Keratinocyte (primary cell): ENCODE results near the gene AOAH. TPM values are rescaled to one million over a fixed set of nuclear protein-coding genes. Genes with fewer than 3 reads are reported as not detected.

Experiments
- DNase-seq: peaks from one replicate; pipeline ENCODE4 v3.0.0-alpha.2; 2011; ENCODE audit warnings: low read depth, missing footprints, low spot score
- FAIRE-seq: peaks from 2 replicates; lab custom pipeline; 2011; peaks lifted over from hg19 to GRCh38; lab: Jason Lieb, UNC
- H2AFZ ChIP-seq: 2 replicates; pipeline ENCODE4 v1.6.0; 2012; ENCODE audit warnings: low read length, control low read depth, inconsistent platforms; ENCODE audit not compliant: control insufficient read depth
- H3K27ac ChIP-seq: 2 replicates; pipeline ENCODE4 v1.5.1; 2011; ENCODE audit warnings: low read length; ENCODE audit not compliant: control insufficient read depth, insufficient read depth
- H3K27me3 ChIP-seq: 3 replicates; pipeline ENCODE4 v1.6.0; 2011; ENCODE audit warnings: low read length; ENCODE audit not compliant: control insufficient read depth, insufficient read depth; ENCODE audit errors: extremely low read depth
- H3K36me3 ChIP-seq, 2 experiments: 2 replicates in 1 of 2; 3 replicates in 1 of 2; pipeline ENCODE4 v1.5.1; 2011; ENCODE audit warnings: low read length in 2 of 2, mild to moderate bottlenecking in 1 of 2; ENCODE audit not compliant: control insufficient read depth in 2 of 2, insufficient read depth in 2 of 2; ENCODE audit errors: extremely low read depth in 1 of 2
- H3K4me1 ChIP-seq: 3 replicates; pipeline ENCODE4 v1.5.1; 2011; ENCODE audit warnings: low read length; ENCODE audit not compliant: control insufficient read depth, insufficient read depth; ENCODE audit errors: extremely low read depth
- H3K4me2 ChIP-seq: 3 replicates; pipeline ENCODE4 v1.6.0; 2011; ENCODE audit warnings: low read depth, low read length; ENCODE audit not compliant: control insufficient read depth, insufficient read depth; ENCODE audit errors: extremely low read depth
- H3K4me3 ChIP-seq, 3 experiments: fragments of 200-600 bp in 1 of 3; sonication (generic) in 1 of 3; 2 replicates in 2 of 3; 3 replicates in 1 of 3; pipeline ENCODE4 v1.5.1; 2011 to 2016; ENCODE audit warnings: low read length in 3 of 3, mild to moderate bottlenecking in 3 of 3, control low read depth in 2 of 3, inconsistent platforms in 1 of 3, low read depth in 1 of 3, mixed read lengths in 1 of 3, mixed run types in 1 of 3, moderate library complexity in 1 of 3; ENCODE audit not compliant: control insufficient read depth in 2 of 3, insufficient read depth in 2 of 3; ENCODE audit errors: extremely low read depth in 1 of 3
- H3K79me2 ChIP-seq: 2 replicates; pipeline ENCODE4 v1.6.0; 2012; ENCODE audit warnings: low read length; ENCODE audit not compliant: control insufficient read depth, insufficient read depth
- H3K9ac ChIP-seq: 3 replicates; pipeline ENCODE4 v1.6.0; 2011; ENCODE audit warnings: low read length; ENCODE audit not compliant: control insufficient read depth, insufficient read depth; ENCODE audit errors: extremely low read depth
- H3K9me1 ChIP-seq: 3 replicates; pipeline ENCODE4 v1.6.0; 2011; ENCODE audit warnings: low read length; ENCODE audit not compliant: control insufficient read depth, insufficient read depth; ENCODE audit errors: extremely low read depth
- H3K9me3 ChIP-seq: 2 replicates; pipeline ENCODE4 v1.5.1; 2012; ENCODE audit warnings: low read depth, low read length; ENCODE audit not compliant: control insufficient read depth
- H4K20me1 ChIP-seq: 3 replicates; pipeline ENCODE4 v1.6.0; 2011; ENCODE audit warnings: low read length; ENCODE audit not compliant: control insufficient read depth, insufficient read depth; ENCODE audit errors: extremely low read depth
- CTCF ChIP-seq, 3 experiments: IDR thresholded peaks in 1 of 3; conservative IDR thresholded peaks in 1 of 3; optimal IDR thresholded peaks in 1 of 3; 2 replicates in 2 of 3; 3 replicates in 1 of 3; pipeline versions ENCODE3 to v1.5.1; 2011; ENCODE audit warnings: low read length in 3 of 3, mild to moderate bottlenecking in 3 of 3, moderate library complexity in 2 of 3, control low read depth in 1 of 3, inconsistent platforms in 1 of 3; ENCODE audit not compliant: insufficient read depth in 2 of 3; ENCODE audit errors: extremely low read depth in 1 of 3
- EZH2 ChIP-seq: IDR thresholded peaks from one replicate; pipeline ENCODE4 v1.6.1; 2012; ENCODE audit warnings: inconsistent platforms, mild to moderate bottlenecking, low read length, moderate library complexity
- dilution Hi-C: fragments of 300-500 bp; cut with MboI; formaldehyde crosslinking; loops from one replicate; pipeline ENCODE4 v1.7.0; 2020; ENCODE audit warnings: low sequenced_read_pairs; ENCODE audit not compliant: extremely low pct_ligation_motif_present
- polyA minus RNA-seq, 3 experiments: library from RNA; depleted of rRNA, polyadenylated mRNA; stranded (reverse); fragments of >200 nt; gene quantifications; 1 replicate in 1 of 3; 2 replicates in 1 of 3; 3 replicates in 1 of 3; pipeline ENCODE4 v1.2.3, GENCODE V29; 2011
- polyA plus RNA-seq, 5 experiments: library from polyadenylated mRNA; depleted of rRNA in 3 of 5; stranded (reverse) in 3 of 5; stranded (forward) in 1 of 5; unstranded in 1 of 5; fragments of >200 nt; gene quantifications; 1 replicate in 1 of 5; 2 replicates in 3 of 5; 3 replicates in 1 of 5; pipeline versions ENCODE4 v1.2.1 to v1.2.3, GENCODE V29; 2011 to 2012; ENCODE audit warnings: missing spikeins in 2 of 5, low read depth in 1 of 5, low replicate concordance in 1 of 5

The AOAH gene
- polyA plus RNA-seq (0.43 to 0.54 TPM (median 0.45 TPM) in 3 replicates), polyA minus RNA-seq (0.61 to 1.0 TPM in 2 of 3 replicates, not detected in the other)
- polyA plus RNA-seq (2011; ENCODE audit: low read depth): not detected
- polyA plus RNA-seq (2011; cell fraction: cytosol; rRNA removed): 0.43 and 0.92 TPM in 2 replicates
- 0.92 and 2.0 TPM in 2 replicates for polyA plus RNA-seq (2011; cell fraction: nucleus; rRNA removed)
- polyA plus RNA-seq (2012; ENCODE audit: low replicate concordance): 0.25 TPM in 1 of 2 replicates, not detected in the other
- polyA minus RNA-seq (2011; cell fraction: cytosol; rRNA and poly(A)+ RNA removed): not detected
- 0.42 and 0.62 TPM in 2 replicates for polyA minus RNA-seq (2011; cell fraction: nucleus; rRNA and poly(A)+ RNA removed)

DNA sequence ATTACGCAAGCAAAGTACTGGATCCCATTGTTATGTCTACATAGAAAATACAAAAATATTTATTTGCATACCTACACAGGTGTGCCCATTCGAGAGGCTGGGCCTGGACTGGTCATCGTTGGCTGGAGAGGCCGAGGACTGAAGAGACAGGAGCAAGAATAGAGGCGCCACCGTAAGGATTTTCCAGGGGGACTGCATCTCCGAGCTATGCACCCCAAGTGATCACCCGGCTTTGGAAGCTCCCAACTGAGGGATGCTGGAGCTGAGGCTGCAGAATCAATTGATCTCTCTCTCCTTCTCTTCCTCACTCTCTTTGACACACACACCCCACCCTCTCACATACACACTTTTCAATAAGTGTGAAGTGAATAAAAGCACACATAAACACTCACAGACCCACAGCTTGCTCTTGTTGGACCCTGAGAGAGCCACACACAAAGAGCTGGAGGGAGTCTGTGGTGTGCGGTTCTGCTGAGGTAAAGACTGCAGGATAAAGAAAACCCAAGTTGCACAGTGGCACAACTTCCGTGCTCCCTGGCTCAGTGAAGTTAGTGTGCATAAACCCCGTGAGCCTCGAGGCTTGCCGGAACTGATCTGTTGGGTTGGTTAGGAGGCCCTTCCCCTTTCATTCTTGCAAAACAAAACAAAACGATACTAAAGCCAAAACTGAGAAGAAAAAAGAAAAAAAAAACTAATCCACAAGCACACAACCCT lies at the start of gene AOAH:
AOAH (minus strand) TSS at position 544 of the 714 bp plus-strand sequence; CDS start at position 198, 346 bp downstream.
- H3K9ac ChIP-seq: no peak within 1 kb of the TSS
- no peaks in the 10 kb centered on the region for H3K9me1 ChIP-seq
- H2AFZ ChIP-seq: peak within 1 kb of the TSS; percentile 86
- TF ChIP-seq EZH2 (no peak), CTCF (optimal IDR thresholded peaks at IDR 0.05 in 1 of 3, IDR thresholded peaks at IDR 0.05 in 1 of 3, conservative IDR thresholded peaks at IDR 0.05 in 1 of 3; ENCODE audit: extremely low read depth in 1 of 3, insufficient read depth in 2 of 3, low read length in 3 of 3) (no peak)
- no peaks in the 10 kb centered on the region for H3K27me3 ChIP-seq
- dilution Hi-C loops: no loop called here
- H4K20me1 ChIP-seq: no peaks in the 10 kb centered on the region
- DNase-seq: no peak
- no peaks in the 10 kb centered on the region for H3K79me2 ChIP-seq
- H3K9me3 ChIP-seq: no peaks in the 10 kb centered on the region
- H3K27ac ChIP-seq: no peak within 1 kb of the TSS
- no peak for FAIRE-seq
- no peak within 1 kb of the TSS for H3K4me3 ChIP-seq
- no peak within 1 kb of the TSS for H3K4me2 ChIP-seq
- H3K36me3 ChIP-seq: no peaks in the 10 kb centered on the region
- H3K4me1 ChIP-seq: no peaks in the 10 kb centered on the region

GRCh38 chr7:36766451-36766850 lies 42.2 kb upstream of the AOAH start:
- Histone ChIP-seq H3K9me1 (no peaks in the 10 kb centered on the region), H3K4me3 (no peak overlapping the region), H3K27ac (no peak overlapping the region), H3K4me2 (no peak overlapping the region), H2AFZ (no peak overlapping the region), H3K9me3 (no peaks in the 10 kb centered on the region), H3K9ac (no peak overlapping the region), H3K27me3 (no peaks in the 10 kb centered on the region), H3K4me1 (no peaks in the 10 kb centered on the region), H3K79me2 (no peaks in the 10 kb centered on the region), H3K36me3 (no peaks in the 10 kb centered on the region), H4K20me1 (no peaks in the 10 kb centered on the region)
- no peak for DNase-seq
- dilution Hi-C loops: no loop called here
- no peak for TF ChIP-seq CTCF (optimal IDR thresholded peaks at IDR 0.05 in 1 of 3, IDR thresholded peaks at IDR 0.05 in 1 of 3, conservative IDR thresholded peaks at IDR 0.05 in 1 of 3; ENCODE audit: extremely low read depth in 1 of 3, insufficient read depth in 2 of 3, low read length in 3 of 3)
- no peak for TF ChIP-seq EZH2
- FAIRE-seq: no peak
